COLO829 (cell line): ENCODE measurements around the gene KDM8.

Experiments
- DNase-seq: peaks from one replicate; pipeline ENCODE4 v3.0.0; 2012; ENCODE audit warnings: low spot score

Gene KDM8

GRCh38 chr16:27230562-27231001 lies 27.3 kb downstream of the KDM8 start:
- DNase-seq, result no peak

- no peak for DNase-seq
These were observed 28.4 kb downstream of the KDM8 start for GRCh38 chr16:27231692-27232060.

- DNase-seq, result no peak
These were observed 29.0 kb downstream of the KDM8 start for GRCh38 chr16:27232061-27232900.

GRCh38 chr16:27232901-27233625 lies 29.7 kb downstream of the KDM8 start:
- DNase-seq, result no peak

- DNase-seq, result no peak
These were observed 30.4 kb downstream of the KDM8 start for GRCh38 chr16:27233731-27234130.

GRCh38 chr16:27234171-27234570 lies 30.8 kb downstream of the KDM8 start:
- no peak for DNase-seq

- no peak for DNase-seq
These were observed 31.3 kb downstream of the KDM8 start for GRCh38 chr16:27234603-27235002.

GRCh38 chr16:27235055-27235937 lies 32.0 kb downstream of the KDM8 start:
- peak; percentile 63 for DNase-seq

GRCh38 chr16:27235938-27236245 lies 32.6 kb downstream of the KDM8 start:
- DNase-seq, result no peak

- DNase-seq, result no peak
These were observed 33.4 kb downstream of the KDM8 start for GRCh38 chr16:27236635-27237218.

GRCh38 chr16:27237219-27238015 lies 34.1 kb downstream of the KDM8 start:
- DNase-seq, result no peak

GRCh38 chr16:27238016-27238587 lies 34.8 kb downstream of the KDM8 start:
- no peak for DNase-seq

- DNase-seq, result no peak
These were observed 35.3 kb downstream of the KDM8 start for GRCh38 chr16:27238591-27238990.

- no peak for DNase-seq
These were observed 35.7 kb downstream of the KDM8 start for GRCh38 chr16:27239026-27239425.

GRCh38 chr16:27239906-27240655 lies 36.8 kb downstream of the KDM8 start:
- DNase-seq, result no peak

GRCh38 chr16:27240948-27241531 lies 37.7 kb downstream of the KDM8 start:
- no peak for DNase-seq

GRCh38 chr16:27241658-27242057 lies 38.3 kb downstream of the KDM8 start:
- no peak for DNase-seq

GRCh38 chr16:27242398-27242797 lies 39.1 kb downstream of the KDM8 start:
- DNase-seq, result no peak

- peak; percentile 88 for DNase-seq
These were observed 39.7 kb downstream of the KDM8 start for GRCh38 chr16:27242868-27243590.
